Measurements from ENCODE around the gene NID2. TPM values are rescaled to one million over a fixed set of nuclear protein-coding genes. Genes with fewer than 3 reads are reported as not detected.

NID2 gene
- total and polyA plus RNA-seq, 2 donors (not counting 1 experiment from before 2014, with no cell fraction given): not detected

- POLR2A ChIA-PET: no interaction called here
- no peaks in the 10 kb centered on the region for H3K79me2 ChIP-seq (ENCODE audit: control insufficient read depth, insufficient read depth, low read length)
- Mint-ChIP-seq H3K27ac (no peak overlapping the region), H3K4me1 (no peaks in the 10 kb centered on the region), H3K9me3 (ENCODE audit: insufficient read depth) (peaks cover 9% of the 10 kb centered on the region), H3K4me3 (no peak overlapping the region), H3K27me3 (peaks cover 47% of the 10 kb centered on the region)
- no peak overlapping the region for H2AFZ ChIP-seq (ENCODE audit: insufficient read depth, low read depth, low read length, poor library complexity, severe bottlenecking)
- intact Hi-C loops (cut with micrococcal nuclease): no loop called here
- ATAC-seq (ENCODE audit: low read depth) (no peak), DNase-seq (no peak)
- no peak overlapping the region for H3K4me3 ChIP-seq (ENCODE audit: control extremely low read depth in 1 of 5, extremely low read depth in 1 of 5, insufficient read depth in 1 of 5, low read depth in 2 of 5, low read length in 4 of 5)
- TF ChIP-seq EZH2 (IDR thresholded peaks at IDR 0.05; ENCODE audit: borderline replicate concordance, insufficient read depth, low read depth, low read length, poor library complexity, severe bottlenecking) (no peak), CTCF (IDR thresholded peaks at IDR 0.05) (no peak)
- no peaks in the 10 kb centered on the region for H3K9me3 ChIP-seq (ENCODE audit: control extremely low read depth in 1 of 3, control insufficient read depth in 2 of 3, insufficient read depth in 1 of 3, low read length in 2 of 3)
- WGBS (ENCODE audit: insufficient coverage): 94% methylated on average over 2 of the region's 10 CpGs
- no peak overlapping the region for H3K9ac ChIP-seq (ENCODE audit: low read length)
- H3K4me1 ChIP-seq (ENCODE audit: control insufficient read depth in 2 of 2, insufficient read depth in 2 of 2, low read length in 2 of 2): no peaks in the 10 kb centered on the region
- CTCF ChIA-PET: no interaction called here
- H3K27ac ChIP-seq (ENCODE audit: low read length in 2 of 2): no peak overlapping the region
- peaks cover 0 to 3% (median 0%) of the 10 kb centered on the region in 4 experiments for H3K27me3 ChIP-seq (replicated peaks in 1 of 4; ENCODE audit: control extremely low read depth in 1 of 4, control insufficient read depth in 3 of 4, insufficient read depth in 4 of 4, low read length in 3 of 4)
- no peak overlapping the region for H3K4me2 ChIP-seq (replicated peaks; ENCODE audit: low read depth, low read length, poor library complexity, severe bottlenecking)
- no peaks in the 10 kb centered on the region for H4K20me1 ChIP-seq (ENCODE audit: control insufficient read depth, insufficient read depth, low read length, poor library complexity, severe bottlenecking)
- no peaks in the 10 kb centered on the region for H3K36me3 ChIP-seq (replicated peaks in 1 of 2; ENCODE audit: control extremely low read depth in 1 of 2, control insufficient read depth in 1 of 2, extremely low read depth in 1 of 2, insufficient read depth in 2 of 2, low read length in 1 of 2)
Measured at GRCh38 chr14:52033101-52033642, 35.7 kb downstream of the NID2 start.

- ChIA-PET POLR2A (no interaction called here), CTCF (no interaction called here)
- Mint-ChIP-seq H3K9me3 (ENCODE audit: insufficient read depth) (peaks cover 9% of the 10 kb centered on the region), H3K27me3 (peaks cover 42% of the 10 kb centered on the region), H3K4me3 (no peak overlapping the region), H3K4me1 (no peaks in the 10 kb centered on the region), H3K27ac (no peak overlapping the region)
- Histone ChIP-seq H2AFZ (ENCODE audit: insufficient read depth, low read depth, low read length, poor library complexity, severe bottlenecking) (no peak overlapping the region), H3K9ac (ENCODE audit: low read length) (no peak overlapping the region), H3K79me2 (ENCODE audit: control insufficient read depth, insufficient read depth, low read length) (no peaks in the 10 kb centered on the region), H3K36me3 (replicated peaks in 1 of 2; ENCODE audit: control extremely low read depth in 1 of 2, control insufficient read depth in 1 of 2, extremely low read depth in 1 of 2, insufficient read depth in 2 of 2, low read length in 1 of 2) (no peaks in the 10 kb centered on the region), H3K4me1 (ENCODE audit: control insufficient read depth in 2 of 2, insufficient read depth in 2 of 2, low read length in 2 of 2) (no peaks in the 10 kb centered on the region), H3K27ac (ENCODE audit: low read length in 2 of 2) (no peak overlapping the region), H3K4me3 (ENCODE audit: control extremely low read depth in 1 of 5, extremely low read depth in 1 of 5, insufficient read depth in 1 of 5, low read depth in 2 of 5, low read length in 4 of 5) (no peak overlapping the region), H3K27me3 (replicated peaks in 1 of 4; ENCODE audit: control extremely low read depth in 1 of 4, control insufficient read depth in 3 of 4, insufficient read depth in 4 of 4, low read length in 3 of 4) (peaks cover 0 to 3% (median 0%) of the 10 kb centered on the region in 4 experiments), H3K4me2 (replicated peaks; ENCODE audit: low read depth, low read length, poor library complexity, severe bottlenecking) (no peak overlapping the region), H3K9me3 (ENCODE audit: control extremely low read depth in 1 of 3, control insufficient read depth in 2 of 3, insufficient read depth in 1 of 3, low read length in 2 of 3) (no peaks in the 10 kb centered on the region), H4K20me1 (ENCODE audit: control insufficient read depth, insufficient read depth, low read length, poor library complexity, severe bottlenecking) (no peaks in the 10 kb centered on the region)
- no peak for TF ChIP-seq EZH2 (IDR thresholded peaks at IDR 0.05; ENCODE audit: borderline replicate concordance, insufficient read depth, low read depth, low read length, poor library complexity, severe bottlenecking)
- no peak for TF ChIP-seq CTCF (IDR thresholded peaks at IDR 0.05)
- 39% methylated on average over 4 of the region's 7 CpGs for WGBS (ENCODE audit: insufficient coverage)
- no peak for ATAC-seq (ENCODE audit: low read depth)
- DNase-seq: no peak
- intact Hi-C loops (cut with micrococcal nuclease): no loop called here
Measured at GRCh38 chr14:52032204-52032801, 36.6 kb downstream of the NID2 start.

Measured in B cell (primary cell).